Measurements from ENCODE around the gene BMX.

BMX gene

DNA sequence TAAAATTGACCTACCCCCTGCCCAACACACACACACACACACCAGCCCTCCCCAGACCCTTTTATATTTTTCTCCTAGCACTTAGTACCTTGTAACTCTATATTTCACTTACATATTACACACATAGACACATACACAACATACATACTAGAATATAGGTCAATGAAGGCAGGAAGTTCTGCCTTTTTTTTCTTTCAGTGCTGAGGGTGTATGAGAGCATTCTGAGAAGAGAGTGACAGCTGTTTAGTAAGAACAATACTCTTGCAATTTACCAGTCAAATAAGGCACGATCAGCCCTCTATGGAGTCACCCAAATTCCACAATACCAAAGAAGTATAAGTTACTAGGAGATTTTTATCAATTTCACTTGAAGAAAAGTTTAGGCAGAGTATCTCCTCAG is 66.7 kb downstream of the BMX start:
- TF ChIP-seq CTCF (IDR thresholded peaks at IDR 0.05; ENCODE audit: borderline replicate concordance, control extremely low read depth, extremely low read depth, insufficient read depth, missing control alignments) = no peak
- in situ Hi-C loops (cut with MboI; ENCODE audit: low sequenced_read_pairs, unreplicated experiment) = no loop called here
- no peak for DNase-seq (ENCODE audit: low spot score)

- DNase-seq (ENCODE audit: low spot score) = no peak
- no peak for TF ChIP-seq CTCF (IDR thresholded peaks at IDR 0.05; ENCODE audit: borderline replicate concordance, control extremely low read depth, extremely low read depth, insufficient read depth, missing control alignments)
- in situ Hi-C loops (cut with MboI; ENCODE audit: low sequenced_read_pairs, unreplicated experiment) = no loop called here
Observed at GRCh38 chrX:15567886-15568616, 67.4 kb downstream of the BMX start.

DNA sequence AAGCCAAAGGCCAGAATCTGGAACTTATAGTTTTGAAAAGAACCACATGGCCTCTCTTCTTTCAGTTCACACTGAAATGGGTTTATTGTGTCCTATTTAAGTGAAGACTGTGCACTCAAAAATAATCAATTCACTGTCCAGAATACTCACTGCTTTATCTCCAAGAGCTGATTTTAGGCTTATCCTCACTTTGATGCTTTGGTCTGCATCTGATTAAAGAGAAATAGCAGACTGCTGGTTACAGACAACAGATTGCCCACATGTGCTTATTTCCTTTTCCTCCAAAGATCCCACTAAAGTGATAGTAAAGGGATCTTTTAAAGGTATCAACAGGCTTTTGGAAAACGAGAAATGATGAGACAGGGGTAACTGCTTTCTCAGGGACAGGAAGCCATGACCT is 69.5 kb downstream of the BMX start:
- no peak for TF ChIP-seq CTCF (IDR thresholded peaks at IDR 0.05; ENCODE audit: borderline replicate concordance, control extremely low read depth, extremely low read depth, insufficient read depth, missing control alignments)
- DNase-seq (ENCODE audit: low spot score) = no peak
- in situ Hi-C loops (cut with MboI; ENCODE audit: low sequenced_read_pairs, unreplicated experiment) = loop anchor here (10.0 kb wide), 1 partner anchor 225 kb away; no protein-coding TSS in a partner anchor

- DNase-seq (ENCODE audit: low spot score) = no peak
- TF ChIP-seq CTCF (IDR thresholded peaks at IDR 0.05; ENCODE audit: borderline replicate concordance, control extremely low read depth, extremely low read depth, insufficient read depth, missing control alignments) = no peak
- in situ Hi-C loops (cut with MboI; ENCODE audit: low sequenced_read_pairs, unreplicated experiment) = loop anchor here (10.0 kb wide), 1 partner anchor 229 kb away; no protein-coding TSS in a partner anchor
Observed at GRCh38 chrX:15574017-15574416, 73.4 kb downstream of the BMX start.

DNA sequence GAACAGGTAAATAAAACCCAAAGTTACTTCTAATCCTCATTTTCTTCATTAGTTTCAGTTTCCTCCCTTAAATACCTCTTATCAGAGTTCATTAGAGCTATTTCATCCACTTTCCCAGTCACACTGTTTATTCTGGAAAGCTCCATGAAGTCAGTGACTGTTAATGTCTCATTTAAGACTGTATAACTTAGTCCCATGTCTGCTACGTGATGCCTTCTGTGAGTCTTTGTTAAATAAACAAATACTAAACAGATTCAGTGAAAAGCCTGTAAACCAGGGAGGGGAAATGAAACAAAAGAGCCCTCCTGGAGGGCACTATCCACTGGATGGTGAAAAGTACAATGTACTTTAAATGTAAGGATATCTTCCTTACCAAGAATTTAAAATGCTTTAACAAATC is 75.4 kb downstream of the BMX start:
- TF ChIP-seq CTCF (IDR thresholded peaks at IDR 0.05; ENCODE audit: borderline replicate concordance, control extremely low read depth, extremely low read depth, insufficient read depth, missing control alignments) = no peak
- no peak for DNase-seq (ENCODE audit: low spot score)
- in situ Hi-C loops (cut with MboI; ENCODE audit: low sequenced_read_pairs, unreplicated experiment) = loop anchor here (10.0 kb wide), 1 partner anchor 231 kb away; no protein-coding TSS in a partner anchor

DNA sequence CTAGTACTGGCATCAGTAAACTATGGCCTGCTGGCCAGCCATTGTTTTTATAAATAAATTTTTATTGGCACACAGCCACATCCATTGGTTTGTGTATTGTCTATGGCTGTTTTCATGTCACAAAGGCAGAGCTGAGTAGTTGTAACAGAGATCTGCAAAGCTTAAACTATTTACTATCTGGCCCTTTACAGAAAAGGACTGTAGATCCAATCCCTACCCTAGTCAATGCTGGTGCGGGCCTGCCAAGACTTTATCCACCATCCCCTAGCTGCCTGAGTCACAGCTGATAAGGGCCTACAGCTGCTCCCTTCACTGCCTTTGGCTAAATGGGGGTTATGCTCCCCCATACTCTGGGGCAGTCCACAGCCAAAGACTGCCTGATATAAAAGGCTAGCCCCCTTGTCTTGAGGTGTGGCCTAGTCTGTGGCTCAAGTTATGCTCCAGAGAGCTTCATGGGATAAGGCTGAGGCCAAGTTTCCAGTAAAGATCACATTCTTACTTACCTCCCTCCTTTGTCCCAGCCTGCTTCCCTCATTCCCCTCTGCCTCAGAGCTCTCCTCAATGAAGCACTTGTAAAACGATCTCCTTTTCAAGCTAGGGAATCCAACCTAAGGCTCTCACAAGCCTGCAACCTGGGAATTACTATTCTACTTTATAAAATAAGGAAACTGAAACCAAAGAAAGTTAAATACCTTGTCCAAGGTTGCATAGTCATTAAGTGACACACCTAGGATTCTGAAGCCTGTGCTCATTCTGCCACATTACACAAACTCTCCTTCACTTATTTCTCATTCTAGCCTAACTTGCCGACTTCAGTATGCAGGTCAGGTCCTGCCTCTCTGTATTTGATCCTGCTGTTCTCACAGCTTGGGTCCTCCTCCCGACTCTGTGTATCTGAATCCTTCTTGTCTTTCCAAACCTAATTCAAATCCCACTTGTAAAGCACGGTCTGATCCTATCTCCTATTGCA is 79.5 kb downstream of the BMX start:
- DNase-seq (ENCODE audit: low spot score) = no peak
- TF ChIP-seq CTCF (IDR thresholded peaks at IDR 0.05; ENCODE audit: borderline replicate concordance, control extremely low read depth, extremely low read depth, insufficient read depth, missing control alignments) = no peak
- in situ Hi-C loops (cut with MboI; ENCODE audit: low sequenced_read_pairs, unreplicated experiment) = loop anchor here (10.0 kb wide), 1 partner anchor 235 kb away; no protein-coding TSS in a partner anchor
